ENCODE measurements around the gene PTBP3. TPM values are rescaled to one million over a fixed set of nuclear protein-coding genes. Genes with fewer than 3 reads are reported as not detected.

Gene PTBP3
- total and polyA plus RNA-seq, 2 of the 13 experiments (the other 11 are each of a cell fraction or from before 2014, with no cell fraction given): 52.8 to 61.1 TPM

DNA sequence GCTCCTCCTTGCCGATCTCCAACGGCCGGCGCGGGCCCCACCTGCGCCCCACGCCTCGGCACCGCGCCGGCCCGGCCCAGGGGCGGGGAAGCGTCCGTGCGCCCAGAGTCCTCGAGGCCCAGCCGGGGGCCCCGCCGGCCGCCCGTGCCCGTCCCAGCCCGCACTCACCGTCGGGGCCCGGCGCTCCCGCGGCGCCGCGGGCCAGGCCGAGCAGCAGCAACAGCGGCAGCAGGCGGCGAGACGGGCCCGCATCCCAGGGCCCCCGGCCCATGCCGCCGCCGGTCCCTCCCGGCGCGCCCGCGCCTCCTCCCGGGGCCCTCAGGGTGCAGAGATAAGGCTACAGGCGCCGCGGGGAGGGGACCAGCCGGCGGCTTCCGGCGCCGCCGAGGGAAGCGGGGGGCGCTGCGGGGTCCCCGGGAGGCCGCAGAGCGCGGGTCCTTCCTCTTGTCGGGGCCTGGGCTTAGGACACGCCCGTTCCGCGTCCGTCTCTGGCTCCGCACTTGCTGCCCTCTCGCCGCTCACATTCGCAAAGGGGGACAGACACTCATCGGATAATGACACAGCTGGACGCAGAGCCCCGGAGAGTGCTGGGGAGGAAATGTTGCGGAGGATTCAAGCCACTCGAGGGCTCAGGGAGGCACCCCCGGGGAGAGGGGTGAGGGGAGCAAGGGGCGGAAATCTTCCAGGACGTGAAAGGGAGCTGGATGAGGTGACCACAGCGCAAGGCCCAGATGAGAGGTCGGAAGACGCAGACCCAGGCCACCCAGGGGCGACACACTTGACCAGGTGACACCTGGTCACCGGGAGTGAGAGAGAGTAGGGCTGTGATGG, 158.2 kb downstream of the PTBP3 start, which contains the start of gene SUSD1 (continued):
- TF ChIP-seq, protein P1, sequence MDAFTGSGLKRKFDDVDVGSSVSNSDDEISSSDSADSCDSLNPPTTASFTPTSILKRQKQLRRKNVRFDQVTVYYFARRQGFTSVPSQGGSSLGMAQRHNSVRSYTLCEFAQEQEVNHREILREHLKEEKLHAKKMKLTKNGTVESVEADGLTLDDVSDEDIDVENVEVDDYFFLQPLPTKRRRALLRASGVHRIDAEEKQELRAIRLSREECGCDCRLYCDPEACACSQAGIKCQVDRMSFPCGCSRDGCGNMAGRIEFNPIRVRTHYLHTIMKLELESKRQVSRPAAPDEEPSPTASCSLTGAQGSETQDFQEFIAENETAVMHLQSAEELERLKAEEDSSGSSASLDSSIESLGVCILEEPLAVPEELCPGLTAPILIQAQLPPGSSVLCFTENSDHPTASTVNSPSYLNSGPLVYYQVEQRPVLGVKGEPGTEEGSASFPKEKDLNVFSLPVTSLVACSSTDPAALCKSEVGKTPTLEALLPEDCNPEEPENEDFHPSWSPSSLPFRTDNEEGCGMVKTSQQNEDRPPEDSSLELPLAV (CRISPR knock-in tag; conservative IDR thresholded peaks at IDR 0.05; ENCODE audit: low read depth): no peak
- TF ChIP-seq, protein P2, sequence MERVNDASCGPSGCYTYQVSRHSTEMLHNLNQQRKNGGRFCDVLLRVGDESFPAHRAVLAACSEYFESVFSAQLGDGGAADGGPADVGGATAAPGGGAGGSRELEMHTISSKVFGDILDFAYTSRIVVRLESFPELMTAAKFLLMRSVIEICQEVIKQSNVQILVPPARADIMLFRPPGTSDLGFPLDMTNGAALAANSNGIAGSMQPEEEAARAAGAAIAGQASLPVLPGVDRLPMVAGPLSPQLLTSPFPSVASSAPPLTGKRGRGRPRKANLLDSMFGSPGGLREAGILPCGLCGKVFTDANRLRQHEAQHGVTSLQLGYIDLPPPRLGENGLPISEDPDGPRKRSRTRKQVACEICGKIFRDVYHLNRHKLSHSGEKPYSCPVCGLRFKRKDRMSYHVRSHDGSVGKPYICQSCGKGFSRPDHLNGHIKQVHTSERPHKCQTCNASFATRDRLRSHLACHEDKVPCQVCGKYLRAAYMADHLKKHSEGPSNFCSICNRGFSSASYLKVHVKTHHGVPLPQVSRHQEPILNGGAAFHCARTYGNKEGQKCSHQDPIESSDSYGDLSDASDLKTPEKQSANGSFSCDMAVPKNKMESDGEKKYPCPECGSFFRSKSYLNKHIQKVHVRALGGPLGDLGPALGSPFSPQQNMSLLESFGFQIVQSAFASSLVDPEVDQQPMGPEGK (CRISPR knock-in tag; IDR thresholded peaks at IDR 0.05): peak; percentile 45; the same call in 1 of the 2 replicates
- no peak for TF ChIP-seq CENPT (CRISPR knock-in tag; IDR thresholded peaks at IDR 0.05; ENCODE audit: low read depth)
- TF ChIP-seq, protein P3, sequence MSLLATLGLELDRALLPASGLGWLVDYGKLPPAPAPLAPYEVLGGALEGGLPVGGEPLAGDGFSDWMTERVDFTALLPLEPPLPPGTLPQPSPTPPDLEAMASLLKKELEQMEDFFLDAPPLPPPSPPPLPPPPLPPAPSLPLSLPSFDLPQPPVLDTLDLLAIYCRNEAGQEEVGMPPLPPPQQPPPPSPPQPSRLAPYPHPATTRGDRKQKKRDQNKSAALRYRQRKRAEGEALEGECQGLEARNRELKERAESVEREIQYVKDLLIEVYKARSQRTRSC (CRISPR knock-in tag; IDR thresholded peaks at IDR 0.05; ENCODE audit: low read depth): no peak
- TF ChIP-seq, protein P4, sequence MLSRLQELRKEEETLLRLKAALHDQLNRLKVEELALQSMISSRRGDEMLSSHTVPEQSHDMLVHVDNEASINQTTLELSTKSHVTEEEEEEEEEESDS (CRISPR knock-in tag; IDR thresholded peaks at IDR 0.05; ENCODE audit: borderline replicate concordance): 0 out of 2 replicates have a peak, but pooled peaks have one; percentile 48
- TF ChIP-seq, protein P5, sequence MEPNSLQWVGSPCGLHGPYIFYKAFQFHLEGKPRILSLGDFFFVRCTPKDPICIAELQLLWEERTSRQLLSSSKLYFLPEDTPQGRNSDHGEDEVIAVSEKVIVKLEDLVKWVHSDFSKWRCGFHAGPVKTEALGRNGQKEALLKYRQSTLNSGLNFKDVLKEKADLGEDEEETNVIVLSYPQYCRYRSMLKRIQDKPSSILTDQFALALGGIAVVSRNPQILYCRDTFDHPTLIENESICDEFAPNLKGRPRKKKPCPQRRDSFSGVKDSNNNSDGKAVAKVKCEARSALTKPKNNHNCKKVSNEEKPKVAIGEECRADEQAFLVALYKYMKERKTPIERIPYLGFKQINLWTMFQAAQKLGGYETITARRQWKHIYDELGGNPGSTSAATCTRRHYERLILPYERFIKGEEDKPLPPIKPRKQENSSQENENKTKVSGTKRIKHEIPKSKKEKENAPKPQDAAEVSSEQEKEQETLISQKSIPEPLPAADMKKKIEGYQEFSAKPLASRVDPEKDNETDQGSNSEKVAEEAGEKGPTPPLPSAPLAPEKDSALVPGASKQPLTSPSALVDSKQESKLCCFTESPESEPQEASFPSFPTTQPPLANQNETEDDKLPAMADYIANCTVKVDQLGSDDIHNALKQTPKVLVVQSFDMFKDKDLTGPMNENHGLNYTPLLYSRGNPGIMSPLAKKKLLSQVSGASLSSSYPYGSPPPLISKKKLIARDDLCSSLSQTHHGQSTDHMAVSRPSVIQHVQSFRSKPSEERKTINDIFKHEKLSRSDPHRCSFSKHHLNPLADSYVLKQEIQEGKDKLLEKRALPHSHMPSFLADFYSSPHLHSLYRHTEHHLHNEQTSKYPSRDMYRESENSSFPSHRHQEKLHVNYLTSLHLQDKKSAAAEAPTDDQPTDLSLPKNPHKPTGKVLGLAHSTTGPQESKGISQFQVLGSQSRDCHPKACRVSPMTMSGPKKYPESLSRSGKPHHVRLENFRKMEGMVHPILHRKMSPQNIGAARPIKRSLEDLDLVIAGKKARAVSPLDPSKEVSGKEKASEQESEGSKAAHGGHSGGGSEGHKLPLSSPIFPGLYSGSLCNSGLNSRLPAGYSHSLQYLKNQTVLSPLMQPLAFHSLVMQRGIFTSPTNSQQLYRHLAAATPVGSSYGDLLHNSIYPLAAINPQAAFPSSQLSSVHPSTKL (CRISPR knock-in tag; IDR thresholded peaks at IDR 0.05): no peak
- TF ChIP-seq NFYC (CRISPR knock-in tag; IDR thresholded peaks at IDR 0.05): no peak
- TF ChIP-seq HDAC1 (CRISPR knock-in tag; IDR thresholded peaks at IDR 0.05): peak; percentile 53
- no peak for TF ChIP-seq FOXC1 (CRISPR knock-in tag; IDR thresholded peaks at IDR 0.05; ENCODE audit: borderline replicate concordance)
- TF ChIP-seq FOSL1 (CRISPR knock-in tag; IDR thresholded peaks at IDR 0.05; ENCODE audit: borderline replicate concordance): no peak
- no peak for TF ChIP-seq PRPF4 (IDR thresholded peaks at IDR 0.05; ENCODE audit: low read depth, low read length, poor library complexity, severe bottlenecking)
- TF ChIP-seq RARG (CRISPR knock-in tag; IDR thresholded peaks at IDR 0.05; ENCODE audit: low read depth): no peak
- no peak for TF ChIP-seq ZFP36L1 (CRISPR knock-in tag; IDR thresholded peaks at IDR 0.05)
- no peak for TF ChIP-seq ZNF143 (CRISPR knock-in tag; IDR thresholded peaks at IDR 0.05)
- TF ChIP-seq, protein P6, sequence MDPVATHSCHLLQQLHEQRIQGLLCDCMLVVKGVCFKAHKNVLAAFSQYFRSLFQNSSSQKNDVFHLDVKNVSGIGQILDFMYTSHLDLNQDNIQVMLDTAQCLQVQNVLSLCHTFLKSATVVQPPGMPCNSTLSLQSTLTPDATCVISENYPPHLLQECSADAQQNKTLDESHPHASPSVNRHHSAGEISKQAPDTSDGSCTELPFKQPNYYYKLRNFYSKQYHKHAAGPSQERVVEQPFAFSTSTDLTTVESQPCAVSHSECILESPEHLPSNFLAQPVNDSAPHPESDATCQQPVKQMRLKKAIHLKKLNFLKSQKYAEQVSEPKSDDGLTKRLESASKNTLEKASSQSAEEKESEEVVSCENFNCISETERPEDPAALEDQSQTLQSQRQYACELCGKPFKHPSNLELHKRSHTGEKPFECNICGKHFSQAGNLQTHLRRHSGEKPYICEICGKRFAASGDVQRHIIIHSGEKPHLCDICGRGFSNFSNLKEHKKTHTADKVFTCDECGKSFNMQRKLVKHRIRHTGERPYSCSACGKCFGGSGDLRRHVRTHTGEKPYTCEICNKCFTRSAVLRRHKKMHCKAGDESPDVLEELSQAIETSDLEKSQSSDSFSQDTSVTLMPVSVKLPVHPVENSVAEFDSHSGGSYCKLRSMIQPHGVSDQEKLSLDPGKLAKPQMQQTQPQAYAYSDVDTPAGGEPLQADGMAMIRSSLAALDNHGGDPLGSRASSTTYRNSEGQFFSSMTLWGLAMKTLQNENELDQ (CRISPR knock-in tag; IDR thresholded peaks at IDR 0.05; ENCODE audit: borderline replicate concordance): no peak
